DMS 273 treated with DMSO at 0.1 percent for 48 hours (cell line): ENCODE measurements around the gene E2F2.

ENCODE experiments used
- DNase-seq: peaks from one replicate; lab custom pipeline; 2025; lab: John Stamatoyannopoulos, UW

Gene E2F2

DNA sequence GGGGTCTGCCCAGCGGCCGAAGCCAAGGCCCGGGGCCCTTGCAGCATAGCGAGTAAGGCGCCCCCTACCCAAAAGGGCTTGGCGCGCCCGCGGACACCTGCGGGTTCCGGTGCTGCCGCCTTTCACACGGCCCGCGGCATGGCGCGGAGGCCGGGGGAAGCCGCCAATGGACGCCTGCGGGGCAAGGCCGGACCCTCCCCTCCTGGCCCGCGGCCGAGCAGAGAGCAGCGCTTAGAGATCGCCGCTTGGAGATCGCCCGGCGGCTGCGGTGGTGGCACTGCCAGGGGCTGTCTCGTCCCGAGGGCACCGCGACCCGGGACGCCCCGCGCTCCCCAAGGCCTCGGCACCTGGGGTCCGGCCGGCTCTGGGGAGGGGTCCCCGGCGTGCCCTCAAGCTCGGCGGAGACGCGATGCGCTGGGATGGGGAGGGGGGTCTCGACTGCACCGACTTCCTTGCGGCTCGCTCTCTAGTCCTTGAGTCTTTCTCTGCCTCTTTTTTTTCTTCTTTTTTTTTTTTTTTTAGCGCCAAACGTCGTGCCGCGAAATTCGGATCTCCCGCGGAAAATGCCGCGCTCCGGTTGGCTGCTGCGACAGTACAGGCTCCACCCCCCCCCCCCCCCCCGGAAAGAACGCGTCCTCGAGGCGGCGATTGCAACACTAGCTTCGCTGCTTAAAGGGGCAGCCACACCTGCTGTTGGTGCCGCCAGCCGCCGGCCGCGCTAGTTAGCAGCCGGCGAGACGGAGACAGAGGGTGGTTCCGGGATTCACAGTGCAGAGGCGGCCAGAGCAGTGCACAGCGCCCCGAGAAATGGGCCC lies at the start of gene E2F2:
TSS of gene E2F2 (minus strand) at position 487 of the 815 bp plus-strand sequence. CDS start at position 47, 440 bp downstream.
- DNase-seq: peak; percentile 77

DNA sequence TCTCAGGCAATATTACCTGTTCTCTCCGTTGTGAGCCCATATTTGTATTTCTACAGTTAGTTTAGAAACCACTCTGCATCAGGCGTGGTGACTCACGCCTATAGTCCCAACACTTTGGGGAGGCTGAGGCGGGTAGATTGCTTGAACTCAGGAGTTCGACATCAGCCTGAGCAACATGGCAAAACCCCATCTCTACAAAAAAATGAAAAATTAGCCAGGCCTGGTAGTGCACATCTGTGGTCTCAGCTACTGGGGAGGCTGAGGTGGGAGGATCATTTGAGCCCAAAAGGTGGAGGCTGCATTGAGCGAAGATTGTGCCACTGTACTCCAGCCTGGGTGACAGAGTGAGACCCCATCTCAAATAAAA lies 47.9 kb upstream of the E2F2 start:
- DNase-seq: no peak

- DNase-seq: no peak
These were observed 47.4 kb upstream of the E2F2 start for GRCh38 chr1:23578311-23578996.

GRCh38 chr1:23577056-23578004 lies 46.3 kb upstream of the E2F2 start:
- DNase-seq: no peak

GRCh38 chr1:23576338-23577055 lies 45.5 kb upstream of the E2F2 start:
- DNase-seq: no peak

DNA sequence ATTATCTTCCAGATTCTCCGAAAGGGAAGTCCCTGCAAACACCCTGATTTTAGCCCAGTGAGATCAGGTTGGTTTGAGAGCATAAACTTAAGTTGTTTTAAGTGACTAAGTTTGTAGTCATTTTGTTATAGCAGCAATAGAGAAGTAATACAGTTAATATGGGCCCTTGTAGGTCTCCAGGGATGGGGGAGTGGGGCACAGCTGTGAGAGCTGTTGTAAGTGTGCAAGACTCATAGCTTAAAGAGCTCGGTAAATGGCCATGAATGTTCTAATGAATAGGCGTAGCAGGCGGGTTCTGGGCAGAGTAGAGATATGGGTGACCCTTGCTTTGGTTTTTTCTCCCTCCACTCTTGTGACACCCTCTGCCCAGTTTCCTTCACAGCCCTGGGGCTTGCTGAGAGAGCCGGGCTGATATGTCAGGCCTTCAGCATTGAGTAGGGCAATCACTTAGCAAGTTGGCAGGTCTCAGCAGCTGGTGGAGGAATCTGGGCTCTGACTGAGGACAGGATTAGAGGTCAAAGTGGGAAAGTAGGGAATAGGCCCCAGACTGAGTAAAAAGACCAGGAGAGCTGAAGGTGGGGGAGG lies 44.3 kb upstream of the E2F2 start:
- DNase-seq: no peak

GRCh38 chr1:23574265-23574754 lies 43.3 kb upstream of the E2F2 start:
- DNase-seq: no peak

- no peak for DNase-seq
These were observed 42.6 kb upstream of the E2F2 start for GRCh38 chr1:23573574-23574182.

DNA sequence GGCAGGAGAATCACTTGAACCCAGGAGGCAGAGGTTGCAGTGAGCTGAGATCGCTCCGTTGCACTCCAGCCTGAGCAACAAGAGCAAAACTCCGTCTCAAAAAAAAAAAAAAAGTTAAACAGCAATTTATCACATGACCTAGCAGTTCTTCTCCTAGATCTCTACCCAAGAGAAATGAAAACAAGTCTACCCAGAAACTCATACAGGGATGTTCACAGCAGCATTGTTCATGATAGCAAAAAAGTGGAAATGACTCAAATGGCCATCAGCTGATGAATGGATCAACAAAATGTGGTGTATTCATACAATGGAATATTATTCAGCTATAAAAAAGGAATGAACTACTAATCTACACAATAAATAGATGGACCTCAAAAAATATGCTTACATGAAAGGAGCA lies 40.4 kb upstream of the E2F2 start:
- DNase-seq: no peak

- no peak for DNase-seq
These were observed 39.1 kb upstream of the E2F2 start for GRCh38 chr1:23570001-23570691.

DNA sequence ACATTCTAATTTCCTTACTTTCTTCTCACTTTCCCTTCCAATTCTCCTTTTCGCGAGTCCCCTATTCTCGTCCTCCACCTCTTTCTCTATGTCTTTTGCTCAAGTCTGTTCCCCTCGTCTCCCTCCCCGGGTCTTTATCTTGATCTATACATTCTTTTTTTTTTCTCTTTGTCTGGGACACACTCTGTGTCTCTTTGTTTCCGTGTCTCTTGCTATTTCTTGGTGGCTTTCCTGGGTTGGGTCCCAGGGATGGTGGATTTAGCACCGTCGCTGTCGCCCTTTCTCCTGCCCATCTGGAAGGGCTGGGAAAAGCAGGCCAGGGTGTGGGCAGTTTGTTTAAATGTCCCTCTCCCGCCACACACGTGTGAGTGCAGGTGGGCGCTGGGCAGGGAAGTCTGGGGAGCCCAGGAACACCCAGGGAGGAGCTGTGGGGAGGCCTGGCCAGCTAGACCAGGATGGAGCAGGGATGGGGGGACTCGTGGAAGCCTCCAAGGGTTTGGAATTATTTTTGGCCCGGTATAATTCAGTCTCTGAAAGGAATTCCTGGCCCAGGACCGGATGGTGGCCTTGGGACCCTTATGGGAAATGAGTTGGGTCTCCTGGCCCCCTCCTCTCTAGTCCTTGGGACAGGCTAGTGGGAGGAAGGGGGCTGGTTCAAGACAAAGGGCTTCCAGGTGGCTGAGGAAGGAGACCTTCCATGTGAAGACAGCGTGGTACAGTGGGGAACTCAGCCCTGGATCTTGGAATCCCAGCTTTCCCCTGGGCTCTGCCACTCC lies 37.8 kb upstream of the E2F2 start:
- no peak for DNase-seq

DNA sequence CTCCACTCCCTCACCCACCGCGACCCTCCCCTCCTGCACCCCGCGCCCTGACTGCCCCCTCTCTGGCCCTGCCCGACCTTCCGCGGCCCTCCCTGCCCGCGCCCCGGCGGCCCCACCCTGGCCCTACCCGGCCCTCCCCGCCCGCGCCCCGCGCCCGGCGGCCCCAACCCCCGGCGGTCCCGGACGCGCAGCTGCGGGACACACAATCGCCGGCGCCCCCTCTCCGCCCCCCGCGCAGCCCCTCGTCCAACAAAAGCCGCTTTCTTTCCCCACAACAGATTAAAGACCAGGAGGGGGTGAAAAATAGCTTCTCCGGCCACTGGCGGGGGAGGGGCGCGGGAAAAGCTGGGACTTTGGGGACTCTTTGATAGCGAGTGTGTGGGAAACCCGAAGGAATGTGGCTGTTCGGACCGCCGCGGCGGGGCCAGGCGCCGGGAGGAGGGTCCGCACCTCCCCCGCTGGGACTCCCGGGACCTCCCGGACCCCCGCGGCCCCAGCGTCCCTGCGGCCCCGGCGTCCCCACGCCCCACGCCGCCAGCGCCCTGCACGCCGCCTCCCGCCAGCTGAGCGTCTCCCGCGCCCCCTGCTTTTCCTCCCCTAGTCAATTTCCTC lies 37.1 kb upstream of the E2F2 start:
- DNase-seq: no peak

DNA sequence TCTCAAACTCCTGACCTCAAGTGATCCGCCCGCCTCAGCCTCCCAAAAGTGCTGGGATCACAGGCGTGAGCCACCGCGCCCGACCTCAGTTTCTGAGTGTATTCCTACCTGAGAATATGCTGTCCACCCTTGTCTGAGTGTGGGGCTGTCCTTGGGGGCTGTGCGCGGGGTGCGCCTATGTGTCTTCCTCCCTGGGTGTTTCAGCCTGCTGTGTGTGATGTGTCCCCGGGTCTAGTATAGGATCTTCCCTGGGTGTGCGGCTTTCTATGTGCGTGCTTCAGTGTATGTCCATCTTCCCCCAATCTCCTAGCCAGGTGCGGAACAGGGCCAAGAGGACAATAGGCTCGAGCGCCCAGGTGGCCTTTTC lies 36.6 kb upstream of the E2F2 start:
- DNase-seq: no peak

- no peak for DNase-seq
These were observed 35.3 kb upstream of the E2F2 start for GRCh38 chr1:23566304-23566703.

- no peak for DNase-seq
These were observed 34.7 kb upstream of the E2F2 start for GRCh38 chr1:23565776-23566175.

GRCh38 chr1:23564529-23565122 lies 33.6 kb upstream of the E2F2 start:
- DNase-seq: no peak

- no peak for DNase-seq
These were observed 32.8 kb upstream of the E2F2 start for GRCh38 chr1:23563755-23564374.

- no peak for DNase-seq
These were observed 32.0 kb upstream of the E2F2 start for GRCh38 chr1:23563003-23563402.
